Measurements from ENCODE around the gene SFMBT1.

SFMBT1 gene

GRCh38 chr3:52983828-52984227 lies 62.0 kb downstream of the SFMBT1 start:
- no peak for DNase-seq

DNA sequence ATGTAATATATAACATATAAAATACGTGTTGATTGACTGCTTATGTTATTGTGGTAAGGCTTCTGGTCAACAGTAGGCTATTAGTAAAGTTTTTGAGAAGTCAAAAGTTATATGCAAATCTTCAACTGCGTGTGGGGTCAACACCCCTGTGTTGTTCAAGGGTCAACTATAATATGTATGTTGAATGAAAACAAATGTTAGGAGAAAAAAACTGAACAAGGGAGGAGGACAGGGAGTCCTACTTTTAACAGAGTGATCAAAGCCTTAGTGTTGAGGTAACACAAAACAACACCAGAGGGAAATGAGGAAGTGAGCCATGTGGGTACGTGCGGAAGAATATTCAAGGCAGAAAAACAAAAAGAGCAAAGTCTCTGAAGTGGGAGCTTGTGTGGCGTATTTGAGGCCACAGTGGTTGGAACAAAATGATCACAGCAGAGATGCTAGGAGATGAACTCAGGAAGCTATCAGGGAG lies 62.5 kb downstream of the SFMBT1 start:
- DNase-seq = no peak

DNA sequence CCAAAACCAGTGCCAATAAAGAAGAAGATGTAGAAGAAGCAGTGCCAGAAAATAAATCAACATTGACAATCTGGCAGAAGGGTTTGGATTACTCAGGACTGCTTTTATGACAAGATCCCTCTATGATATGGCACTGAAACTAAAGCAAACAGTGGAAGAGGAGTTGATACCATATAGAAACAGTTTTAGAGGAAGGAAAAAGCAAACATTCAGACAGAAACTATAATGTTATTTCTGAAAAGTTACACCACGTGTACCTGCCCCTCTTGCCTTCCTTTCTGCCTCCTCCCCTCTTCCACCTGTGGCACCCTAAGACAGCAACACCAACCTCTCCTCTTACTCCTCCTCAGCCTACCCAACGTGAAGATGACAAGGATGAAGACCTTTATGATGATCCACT lies 63.0 kb downstream of the SFMBT1 start:
- no peak for DNase-seq

- DNase-seq = no peak
Measured at GRCh38 chr3:52979190-52979983, 66.5 kb downstream of the SFMBT1 start.

DNA sequence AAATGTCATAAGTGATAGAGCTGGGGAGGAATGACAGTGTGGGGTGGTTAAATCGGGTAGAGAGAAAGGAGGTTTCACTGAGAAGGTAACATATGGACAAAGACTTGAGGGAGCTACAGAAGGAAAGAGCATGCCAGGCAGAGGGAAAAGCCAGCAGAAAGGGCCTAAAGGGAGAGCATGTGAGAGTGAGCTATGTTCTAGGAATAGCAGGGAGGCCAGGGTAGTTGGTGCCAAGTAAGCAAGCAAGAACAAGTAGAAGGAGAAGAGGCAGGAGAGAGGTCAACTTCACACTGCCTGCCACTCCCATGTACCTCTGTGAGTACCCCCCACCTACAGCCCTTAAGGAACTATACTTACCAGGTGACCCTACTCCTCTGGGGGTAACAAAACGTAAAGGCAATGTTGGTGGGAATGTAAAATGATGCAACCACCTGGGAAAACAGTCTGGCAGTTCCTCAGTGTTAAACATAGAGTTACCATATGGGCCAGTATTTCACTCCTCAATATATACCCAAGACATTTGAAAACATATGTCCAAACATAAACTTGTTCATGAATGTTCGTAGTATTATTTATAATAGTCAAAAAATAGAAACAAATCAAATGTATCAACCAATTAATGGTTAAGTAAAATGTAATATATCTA lies 67.6 kb downstream of the SFMBT1 start:
- DNase-seq = no peak

- DNase-seq = no peak
Measured at GRCh38 chr3:52973806-52974205, 72.1 kb downstream of the SFMBT1 start.

- no peak for DNase-seq
Measured at GRCh38 chr3:52971895-52972294, 74.0 kb downstream of the SFMBT1 start.

DNA sequence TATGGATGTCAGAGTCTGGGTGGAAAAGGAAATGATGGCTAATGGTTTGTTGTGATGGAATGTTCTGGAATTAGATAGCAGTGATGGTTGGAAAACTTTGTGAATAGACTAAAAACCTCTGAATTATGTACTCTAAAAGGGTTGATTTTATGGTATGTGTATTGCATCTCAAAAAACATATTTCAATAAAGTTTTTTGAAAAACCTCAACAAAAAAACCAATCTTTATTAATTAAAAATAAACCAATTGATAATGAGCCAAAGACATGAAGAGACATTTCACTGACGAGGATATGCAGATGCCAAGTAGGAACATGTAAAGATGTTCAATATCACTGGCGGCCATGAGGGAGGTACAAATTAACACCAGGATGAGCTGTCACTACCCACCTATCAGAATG lies 78.5 kb downstream of the SFMBT1 start:
- no peak for DNase-seq

DNA sequence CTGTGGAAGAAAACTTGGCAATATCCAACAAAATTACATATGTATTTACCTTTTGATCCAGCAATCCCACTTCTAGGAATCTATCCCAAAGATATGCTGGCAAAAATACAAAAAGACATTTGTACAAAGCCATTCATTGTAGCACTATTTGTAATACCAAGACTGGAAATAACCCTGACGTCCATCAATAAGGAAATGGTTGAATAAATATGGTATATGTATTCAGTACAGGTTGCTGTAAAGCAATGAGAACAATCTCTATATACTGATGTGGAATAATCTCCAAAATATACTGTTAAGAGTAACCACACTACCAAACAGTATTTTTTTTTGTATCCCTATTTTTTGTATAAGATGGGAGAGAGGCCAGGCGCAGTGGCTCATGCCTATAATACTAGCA lies 83.7 kb downstream of the SFMBT1 start:
- no peak for DNase-seq

GRCh38 chr3:52959773-52960172 lies 86.1 kb downstream of the SFMBT1 start:
- no peak for DNase-seq

GRCh38 chr3:52939600-52939999 lies 106.3 kb downstream of the SFMBT1 start:
- DNase-seq = no peak

DNA sequence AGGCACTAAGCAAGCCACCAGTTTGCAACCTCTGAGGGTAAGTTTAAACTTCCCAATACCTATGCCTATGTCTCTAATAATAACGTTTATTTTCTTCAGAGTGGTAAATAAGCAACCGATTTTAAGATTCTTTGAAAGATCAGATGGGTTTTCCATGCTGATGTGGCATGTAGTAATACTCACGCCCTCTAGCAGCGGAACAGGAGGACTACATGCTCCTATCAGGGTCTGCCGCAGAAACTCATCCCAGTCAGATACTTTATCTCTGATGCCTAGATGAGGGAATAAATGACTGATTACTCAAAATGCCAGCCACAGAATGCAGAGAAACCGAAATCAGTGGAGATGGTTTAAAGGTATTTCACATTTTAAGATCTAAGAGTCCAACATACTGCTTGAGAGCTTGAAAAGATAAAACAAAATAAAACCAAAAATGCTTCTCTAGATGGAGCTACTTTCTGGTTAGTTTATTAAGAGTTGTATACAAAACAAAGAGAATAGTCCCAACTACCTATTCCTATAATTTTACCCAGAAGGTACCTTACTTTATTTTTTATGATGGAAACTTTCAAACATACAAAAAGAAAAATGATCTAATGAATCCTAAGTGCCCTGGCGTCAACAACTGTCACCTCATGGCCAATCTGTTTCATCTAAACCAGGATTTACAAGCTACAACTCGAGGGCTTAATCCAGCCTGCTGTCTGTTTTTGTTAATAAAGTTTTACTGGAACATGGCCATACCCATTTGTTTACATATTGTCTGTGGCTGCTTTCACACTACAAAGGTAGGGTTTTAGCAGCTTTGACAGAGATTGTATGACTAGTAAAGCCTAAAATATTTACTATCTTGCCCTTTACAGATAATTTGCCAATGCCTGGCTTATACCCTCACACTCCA lies 111.0 kb downstream of the SFMBT1 start:
- DNase-seq = no peak

- DNase-seq = no peak
Measured at GRCh38 chr3:52931889-52932288, 114.0 kb downstream of the SFMBT1 start.

DNA sequence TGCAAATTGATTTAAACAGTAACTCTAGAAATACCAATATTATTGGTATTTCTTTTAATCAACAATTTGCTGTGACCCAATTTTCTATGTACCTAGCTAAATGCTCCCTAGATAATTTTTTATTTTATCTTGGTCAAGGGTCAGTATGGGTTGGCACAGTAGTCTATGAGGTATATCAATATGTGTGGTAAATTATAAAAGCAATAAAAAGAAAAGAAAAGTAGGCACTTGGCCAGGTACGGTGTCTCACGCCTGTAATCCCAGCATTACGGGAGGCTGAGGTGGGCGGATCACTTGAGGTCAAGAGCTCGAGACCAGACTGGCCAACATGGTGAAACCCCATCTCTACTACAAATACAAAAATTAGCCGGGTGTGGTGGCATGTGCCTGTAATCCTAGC lies 114.5 kb downstream of the SFMBT1 start:
- no peak for DNase-seq

DNA sequence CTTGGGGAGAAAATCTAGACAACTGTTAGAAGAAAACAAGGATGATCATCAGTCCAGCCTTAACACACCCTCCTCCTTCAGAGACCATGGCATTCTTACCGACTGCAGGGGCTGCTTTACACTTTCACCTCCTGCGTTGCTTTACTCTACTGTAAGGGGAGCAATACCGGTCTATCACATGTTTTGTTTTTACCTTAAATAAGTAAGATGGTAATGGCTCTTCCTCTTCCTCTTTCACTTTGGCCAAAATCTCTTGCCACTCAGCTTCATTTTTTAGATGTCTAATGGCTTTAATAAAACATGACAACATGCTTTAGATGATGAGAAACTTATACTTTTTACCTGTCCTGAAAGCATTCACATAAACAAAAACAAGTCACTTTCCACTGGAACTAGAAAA lies 115.1 kb downstream of the SFMBT1 start:
- DNase-seq = no peak

DNA sequence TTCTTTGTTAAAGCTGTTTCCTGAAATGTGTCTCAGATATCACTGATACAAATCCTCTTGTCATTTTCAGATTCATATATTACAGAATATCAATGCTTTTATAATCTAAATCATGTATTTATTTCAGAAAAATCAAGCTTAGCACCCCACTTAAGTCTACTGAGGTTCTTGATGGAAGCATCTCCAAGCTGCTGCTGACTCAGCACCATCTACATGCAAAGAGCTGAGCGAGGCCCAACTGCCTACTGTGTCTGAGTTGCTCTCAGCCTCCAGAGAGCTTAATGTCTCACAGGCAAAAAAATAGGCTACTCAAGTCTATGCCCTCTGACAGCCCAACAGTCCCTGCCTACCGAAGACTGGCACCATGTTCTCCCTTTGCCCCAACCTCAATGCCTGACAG lies 119.3 kb downstream of the SFMBT1 start:
- no peak for DNase-seq

DNA sequence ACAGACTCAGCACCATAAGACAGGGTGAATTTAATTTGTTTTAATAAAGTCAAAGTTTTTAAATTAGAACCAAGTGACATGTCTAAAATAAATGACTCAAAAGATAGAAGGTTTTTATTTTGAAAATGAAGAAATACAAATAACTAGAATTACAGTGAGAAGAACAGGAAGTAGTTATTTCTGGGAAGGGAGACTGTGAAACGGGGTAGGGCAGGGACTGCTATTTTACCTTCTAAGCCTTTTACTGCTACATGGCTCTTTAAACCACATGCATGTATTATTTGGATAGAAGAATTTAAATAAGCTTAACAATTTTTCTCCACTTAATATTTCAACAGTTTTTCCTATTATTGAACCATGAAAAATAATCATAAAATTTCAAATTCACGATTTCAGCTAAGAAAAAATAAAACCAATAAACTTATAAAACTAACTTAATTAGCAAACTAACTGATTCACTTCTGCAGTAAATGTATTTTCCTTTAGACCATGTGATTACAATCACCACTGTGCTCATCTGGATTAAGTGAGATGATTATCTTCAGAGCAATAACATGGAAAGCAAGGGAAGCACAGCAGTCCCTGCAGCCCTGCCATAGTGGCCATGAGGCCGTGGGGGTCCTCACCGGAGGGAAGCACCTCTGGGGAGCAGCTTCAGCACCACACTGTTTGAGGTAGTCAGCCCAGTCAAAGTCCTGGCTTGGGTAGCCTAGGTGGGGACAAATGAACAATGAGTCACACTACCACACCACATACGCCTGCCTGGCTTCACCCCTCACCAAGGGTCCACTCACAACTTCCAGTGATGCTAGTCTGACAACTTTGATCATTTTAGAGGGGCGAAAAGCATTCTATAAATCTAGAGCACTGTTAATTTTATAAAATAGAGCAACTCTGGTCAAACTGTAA lies 120.2 kb downstream of the SFMBT1 start:
- DNase-seq = no peak

DNA sequence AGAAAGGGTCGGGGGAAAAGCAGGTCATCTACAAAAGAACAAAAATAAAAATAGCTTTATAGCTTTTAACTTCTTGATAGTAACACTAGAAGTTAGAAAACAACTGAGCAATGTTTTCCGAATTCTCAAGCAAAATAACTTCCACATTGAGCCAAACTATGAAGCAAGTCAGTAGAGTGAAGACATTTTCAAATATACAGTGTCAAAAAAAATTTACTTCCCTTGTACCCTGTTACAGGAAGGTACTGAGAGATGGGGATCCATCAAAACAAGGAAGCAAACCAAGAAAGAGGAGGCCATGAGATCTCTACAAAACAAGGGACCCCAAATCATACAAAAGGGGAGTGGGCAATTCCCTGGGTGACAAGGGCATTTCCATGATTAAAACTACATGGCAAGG lies 121.9 kb downstream of the SFMBT1 start:
- no peak for DNase-seq

- DNase-seq = no peak
Measured at GRCh38 chr3:52920841-52921240, 125.0 kb downstream of the SFMBT1 start.

DNA sequence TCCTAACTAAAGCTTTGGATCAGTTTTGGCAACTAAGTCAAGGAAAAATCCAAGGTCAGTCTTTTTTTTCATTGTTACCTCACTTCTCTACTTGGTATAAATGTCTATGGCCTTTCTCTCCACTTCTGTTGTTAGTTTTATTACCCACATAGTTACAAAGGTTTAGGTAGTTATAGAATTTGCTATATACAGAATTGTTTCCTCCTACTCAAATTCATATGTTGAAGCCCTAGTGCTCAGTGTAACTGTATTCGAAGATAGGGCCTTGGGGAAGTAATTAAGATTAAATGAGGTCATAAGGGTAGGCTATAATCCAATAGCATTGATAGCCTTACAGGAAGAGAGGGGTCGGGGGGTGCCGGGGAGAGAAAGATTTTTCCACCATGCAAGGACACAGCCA lies 128.8 kb downstream of the SFMBT1 start:
- DNase-seq = no peak

- no peak for DNase-seq
Measured at GRCh38 chr3:52915294-52915693, 130.6 kb downstream of the SFMBT1 start.
